ENCODE results near the gene ZBTB43.

DNA sequence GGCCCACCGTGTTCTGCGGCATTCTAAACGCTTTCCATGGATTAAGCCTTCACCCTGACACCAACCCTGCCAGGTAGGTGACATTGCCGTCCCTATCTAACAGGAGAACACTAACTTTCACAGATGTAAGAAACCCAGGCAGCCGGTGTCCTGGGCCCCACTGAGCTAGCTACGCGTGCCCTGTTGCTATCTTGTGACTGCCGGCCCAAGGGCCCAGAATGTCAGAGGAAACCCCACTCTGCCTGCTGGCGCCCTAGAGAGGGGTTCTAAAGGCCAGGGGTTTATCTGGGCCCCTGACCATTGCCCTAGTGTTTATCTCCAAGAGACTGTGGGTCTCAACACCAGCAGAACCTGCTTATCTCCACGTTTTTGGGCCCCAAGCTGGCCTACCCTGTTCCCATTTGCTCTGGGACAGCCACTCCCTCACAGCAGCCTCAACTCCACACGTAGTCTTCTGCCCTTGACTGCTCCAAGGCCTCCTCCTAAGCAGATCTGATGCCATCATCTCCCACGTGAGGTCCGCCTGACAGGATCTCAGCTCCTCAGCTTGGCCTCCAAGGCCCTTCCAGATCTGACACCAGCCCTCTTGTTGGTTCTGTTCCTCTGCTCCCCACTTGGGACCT lies 37.5 kb downstream of the ZBTB43 start:
- TF ChIP-seq EP300 (IDR thresholded peaks at IDR 0.05) = no peak
- TF ChIP-seq CTCF (IDR thresholded peaks at IDR 0.05) = no peak

Data from sigmoid colon (tissue), 4 donors.